WERI-Rb-1 (cell line): ENCODE data around the gene POLR3F.
"Not testable (repeated sequence)": the region's sequence is repeated elsewhere in the genome, so short reads cannot be mapped to it uniquely, and the experiment has no call there.

ENCODE experiments used
- DNase-seq: peaks from one replicate; pipeline ENCODE4 v3.0.0-alpha.2; 2020
- H3K27ac ChIP-seq: fragments of 250-450 bp; sonication (Bioruptor Pico); 2 replicates; pipeline ENCODE4 v1.5.1; 2020; ENCODE audit warnings: mild to moderate bottlenecking, moderate library complexity
- H3K27me3 ChIP-seq: fragments of 250-450 bp; sonication (Bioruptor Pico); 2 replicates; pipeline ENCODE4 v1.5.1; 2021; ENCODE audit warnings: mild to moderate bottlenecking, low read depth, moderate library complexity; ENCODE audit not compliant: insufficient read depth, severe bottlenecking
- H3K36me3 ChIP-seq: fragments of 250-450 bp; sonication (Bioruptor Pico); 2 replicates; pipeline ENCODE4 v1.5.1; 2020; ENCODE audit warnings: mild to moderate bottlenecking, moderate library complexity
- H3K4me3 ChIP-seq: 2 replicates; pipeline ENCODE4 v1.5.1; 2011; ENCODE audit warnings: low read depth, mild to moderate bottlenecking, control low read depth, low read length
- H3K9me3 ChIP-seq: fragments of 250-450 bp; sonication (Bioruptor Pico); 2 replicates; pipeline ENCODE4 v1.5.1; 2021; ENCODE audit warnings: mild to moderate bottlenecking, moderate library complexity; ENCODE audit not compliant: severe bottlenecking
- CTCF ChIP-seq: IDR thresholded peaks from 2 replicates; pipeline ENCODE4 v1.5.1; 2011; ENCODE audit warnings: low read depth, mild to moderate bottlenecking, control low read depth, inconsistent platforms, low read length

POLR3F gene

GRCh38 chr20:18496740-18497592 lies 29.8 kb downstream of the POLR3F start, which contains the start of gene RBBP9:
TSS of gene RBBP9 (minus strand) at chr20:18497225. CDS start at chr20:18497167, 58 bp downstream.
- Histone ChIP-seq H3K9me3 (no peaks in the 10 kb centered on the region), H3K4me3 (peak within 1 kb of the TSS; percentile 88)

GRCh38 chr20:18497603-18498002 lies 30.4 kb downstream of the POLR3F start:
- TF ChIP-seq CTCF = no peak
- no peak for DNase-seq
- peak overlapping the region; percentile 88 for H3K4me3 ChIP-seq
- H3K36me3 ChIP-seq = peaks cover 14% of the 10 kb centered on the region
- no peaks in the 10 kb centered on the region for H3K27me3 ChIP-seq
- H3K27ac ChIP-seq = peak overlapping the region; percentile 84
- no peaks in the 10 kb centered on the region for H3K9me3 ChIP-seq

More at GRCh38 chr20:18496740-18497592, 29.8 kb downstream of the POLR3F start, which contains the start of gene RBBP9:
- no peak for TF ChIP-seq CTCF
- peak; percentile 90 for DNase-seq
- Histone ChIP-seq H3K27me3 (no peaks in the 10 kb centered on the region), H3K36me3 (peaks cover 17% of the 10 kb centered on the region), H3K27ac (peak within 1 kb of the TSS; percentile 84)

- not testable (repeated sequence) for DNase-seq, H3K9me3 ChIP-seq, H3K27ac ChIP-seq, H3K27me3 ChIP-seq, H3K4me3 ChIP-seq, H3K36me3 ChIP-seq
Measured at GRCh38 chr20:18501672-18502071, 34.5 kb downstream of the POLR3F start.

GRCh38 chr20:18504479-18505060 lies 37.4 kb downstream of the POLR3F start:
- Histone ChIP-seq H3K9me3 (no peaks in the 10 kb centered on the region), H3K4me3 (no peak overlapping the region), H3K36me3 (peaks cover under 1% of the 10 kb centered on the region; the same call in 1 of the 2 replicates), H3K27ac (no peak overlapping the region), H3K27me3 (no peaks in the 10 kb centered on the region)
- no peak for DNase-seq
- no peak for TF ChIP-seq CTCF

- Histone ChIP-seq H3K36me3 (peaks cover 21% of the 10 kb centered on the region), H3K4me3 (peak overlapping the region; percentile 99), H3K27ac (peak overlapping the region; percentile 96), H3K9me3 (no peaks in the 10 kb centered on the region), H3K27me3 (no peaks in the 10 kb centered on the region)
- DNase-seq = no peak
- no peak for TF ChIP-seq CTCF
Measured at GRCh38 chr20:18506744-18507143, 39.6 kb downstream of the POLR3F start.
